WTC11 (cell line): ENCODE measurements around the gene LGR6. TPM values are rescaled to one million over a fixed set of nuclear protein-coding genes. Genes with fewer than 3 reads are reported as not detected.
"Not testable (repeated sequence)": the region's sequence is repeated elsewhere in the genome, so short reads cannot be mapped to it uniquely, and the experiment has no call there.

Experiments used
- ATAC-seq: fragments of 200-7000 bp; cut with Tn5 transposase; 2 replicates; pipeline ENCODE4 v1.10.0; 2021; ENCODE audit warnings: mild to moderate bottlenecking, moderate library complexity
- CTCF ChIA-PET: fragments of 300-600 bp; sonication (Branson Sonifier 250); formaldehyde crosslinking; loops from one replicate; lab custom pipeline; 2021; ENCODE audit warnings: antibody characterized with exemption; lab: Charles Lee
- POLR2A ChIA-PET: fragments of 350-600 bp; sonication (Branson Sonifier 250); formaldehyde crosslinking; loops from one replicate; lab custom pipeline; 2021; ENCODE audit warnings: antibody characterized with exemption; lab: Charles Lee
- DNase-seq: peaks from one replicate; pipeline ENCODE4 v3.0.0; 2021; ENCODE audit warnings: low spot score
- H3K27ac Mint-ChIP-seq: 2 replicates; pipeline ENCODE4 v1.8.0; 2021; ENCODE audit warnings: mixed read lengths
- H3K27me3 Mint-ChIP-seq: 2 replicates; pipeline ENCODE4 v1.8.0; 2021; ENCODE audit warnings: low read depth, mild to moderate bottlenecking, moderate library complexity, mixed read lengths
- H3K36me3 Mint-ChIP-seq: 2 replicates; pipeline ENCODE4 v1.8.0; 2021; ENCODE audit warnings: mixed read lengths
- H3K4me1 Mint-ChIP-seq: 2 replicates; pipeline ENCODE4 v1.8.0; 2022; ENCODE audit warnings: mixed read lengths
- H3K4me3 Mint-ChIP-seq: 2 replicates; pipeline ENCODE4 v1.8.0; 2021; ENCODE audit warnings: mild to moderate bottlenecking, moderate library complexity, mixed read lengths
- H3K9me3 Mint-ChIP-seq: 2 replicates; pipeline ENCODE4 v1.8.0; 2021; ENCODE audit warnings: mixed read lengths
- ATF6 ChIP-seq: sonication (generic); formaldehyde crosslinking; IDR thresholded peaks from 2 replicates; pipeline ENCODE4 v1.8.1; 2023; ENCODE audit warnings: mild to moderate bottlenecking, missing genetic modification reagents
- E2F1 ChIP-seq: sonication (generic); formaldehyde crosslinking; IDR thresholded peaks from 2 replicates; pipeline ENCODE4 v1.8.0; 2022; ENCODE audit warnings: mild to moderate bottlenecking, missing genetic modification reagents
- EMX1 ChIP-seq: fragments of 250-450 bp; sonication (Bioruptor Pico); IDR thresholded peaks from 2 replicates; pipeline ENCODE4 v1.8.0; 2021; ENCODE audit warnings: mild to moderate bottlenecking
- FOXP4 ChIP-seq: sonication (generic); formaldehyde crosslinking; IDR thresholded peaks from 2 replicates; pipeline ENCODE4 v1.8.0; 2022; ENCODE audit warnings: mild to moderate bottlenecking, missing genetic modification reagents
- HMGA2 ChIP-seq: fragments of 250-450 bp; sonication (Bioruptor Pico); IDR thresholded peaks from 2 replicates; pipeline ENCODE4 v1.4.0; 2021; ENCODE audit warnings: mild to moderate bottlenecking, moderate library complexity
- IRF1 ChIP-seq: sonication (generic); formaldehyde crosslinking; IDR thresholded peaks from 2 replicates; pipeline ENCODE4 v1.8.0; 2023; ENCODE audit warnings: missing genetic modification reagents
- PRDM15 ChIP-seq: sonication (generic); formaldehyde crosslinking; IDR thresholded peaks from 2 replicates; pipeline ENCODE4 v1.8.0; 2022; ENCODE audit warnings: missing genetic modification reagents
- SMAD3 ChIP-seq: sonication (generic); formaldehyde crosslinking; IDR thresholded peaks from 2 replicates; pipeline ENCODE4 v1.8.0; 2022; ENCODE audit warnings: missing genetic modification reagents, mild to moderate bottlenecking, borderline replicate concordance
- total RNA-seq: library from RNA; stranded (reverse); gene quantifications from 3 replicates; pipeline ENCODE4 v1.2.3, GENCODE V29; 2021
- TF ChIP-seq, protein P1 (sequence below): fragments of 250-450 bp; sonication (Bioruptor Pico); IDR thresholded peaks from 2 replicates; pipeline ENCODE4 v1.9.0; 2021; ENCODE audit warnings: mild to moderate bottlenecking
- TF ChIP-seq, protein P2 (sequence below): fragments of 250-450 bp; sonication (Bioruptor Pico); IDR thresholded peaks from 2 replicates; pipeline ENCODE4 v2.1.2; 2022; ENCODE audit warnings: mild to moderate bottlenecking, moderate library complexity
- TF ChIP-seq, protein P3 (sequence below): fragments of 250-450 bp; sonication (Bioruptor Pico); IDR thresholded peaks from 2 replicates; pipeline ENCODE4 v1.9.0; 2021; ENCODE audit warnings: moderate library complexity, mild to moderate bottlenecking, inconsistent platforms, borderline replicate concordance

LGR6 gene
- total RNA-seq, 1 experiment from 2014 or later: 1.1 TPM

DNA sequence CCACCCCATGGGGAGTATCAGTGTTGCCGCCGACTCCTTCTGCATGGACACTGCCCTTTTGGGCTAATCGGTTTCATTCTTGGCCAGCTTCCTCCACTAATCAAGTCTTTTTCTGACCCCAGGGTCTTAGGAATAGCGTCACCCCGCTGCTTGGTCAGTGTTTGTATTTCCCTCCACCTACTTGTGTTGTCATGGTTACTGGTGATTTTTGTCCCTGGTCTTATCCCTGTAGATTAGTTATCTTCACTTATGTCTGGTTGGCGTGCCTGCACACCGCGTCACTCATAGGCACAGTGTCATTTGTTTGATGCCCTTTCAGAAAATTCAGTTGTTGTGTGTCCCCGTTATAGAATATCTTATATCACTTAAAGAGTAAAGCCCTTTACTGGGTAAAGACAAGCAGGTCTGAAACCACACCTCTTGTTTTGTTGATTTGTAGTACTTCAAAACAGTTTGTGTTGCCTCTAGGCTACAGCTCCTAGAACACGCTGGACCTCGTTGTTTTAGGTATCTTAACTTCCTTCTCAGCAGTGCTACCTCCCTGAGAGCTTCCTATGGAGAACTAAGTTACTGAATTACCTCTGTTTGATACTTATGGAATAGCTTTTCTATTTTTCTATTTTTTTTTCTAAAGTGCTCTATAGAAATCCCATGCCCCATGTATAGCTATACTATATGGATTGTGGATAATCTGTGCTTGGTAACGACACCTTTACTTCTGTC is 155.8 kb downstream of the LGR6 start (continued):
- TF ChIP-seq PRDM15: no peak

DNA sequence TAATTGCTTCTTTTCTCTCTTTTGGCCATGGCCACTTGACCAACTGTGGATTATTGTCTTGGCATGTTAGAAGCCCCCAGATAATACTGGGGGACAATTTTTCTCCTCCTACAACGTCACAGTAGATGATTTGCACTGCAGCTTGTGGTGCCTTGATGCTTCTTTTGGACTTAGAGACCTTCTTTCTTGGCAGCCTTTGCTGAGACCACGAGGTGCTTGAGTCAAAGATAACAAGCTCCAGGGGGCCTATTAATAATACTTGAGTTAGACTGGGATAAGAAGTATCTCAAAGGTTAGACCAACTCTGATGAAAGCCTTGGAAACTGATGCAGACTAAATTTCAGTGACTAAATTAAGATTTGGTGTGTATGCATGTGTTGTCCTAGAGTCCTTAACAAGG is 158.1 kb downstream of the LGR6 start:
- DNase-seq (no peak), ATAC-seq (no peak)
- CTCF ChIA-PET: no interaction called here
- POLR2A ChIA-PET: no interaction called here
- TF ChIP-seq FOXP4 (CRISPR knock-in tag) (no peak), HMGA2 (no peak)
- TF ChIP-seq, protein P1, sequence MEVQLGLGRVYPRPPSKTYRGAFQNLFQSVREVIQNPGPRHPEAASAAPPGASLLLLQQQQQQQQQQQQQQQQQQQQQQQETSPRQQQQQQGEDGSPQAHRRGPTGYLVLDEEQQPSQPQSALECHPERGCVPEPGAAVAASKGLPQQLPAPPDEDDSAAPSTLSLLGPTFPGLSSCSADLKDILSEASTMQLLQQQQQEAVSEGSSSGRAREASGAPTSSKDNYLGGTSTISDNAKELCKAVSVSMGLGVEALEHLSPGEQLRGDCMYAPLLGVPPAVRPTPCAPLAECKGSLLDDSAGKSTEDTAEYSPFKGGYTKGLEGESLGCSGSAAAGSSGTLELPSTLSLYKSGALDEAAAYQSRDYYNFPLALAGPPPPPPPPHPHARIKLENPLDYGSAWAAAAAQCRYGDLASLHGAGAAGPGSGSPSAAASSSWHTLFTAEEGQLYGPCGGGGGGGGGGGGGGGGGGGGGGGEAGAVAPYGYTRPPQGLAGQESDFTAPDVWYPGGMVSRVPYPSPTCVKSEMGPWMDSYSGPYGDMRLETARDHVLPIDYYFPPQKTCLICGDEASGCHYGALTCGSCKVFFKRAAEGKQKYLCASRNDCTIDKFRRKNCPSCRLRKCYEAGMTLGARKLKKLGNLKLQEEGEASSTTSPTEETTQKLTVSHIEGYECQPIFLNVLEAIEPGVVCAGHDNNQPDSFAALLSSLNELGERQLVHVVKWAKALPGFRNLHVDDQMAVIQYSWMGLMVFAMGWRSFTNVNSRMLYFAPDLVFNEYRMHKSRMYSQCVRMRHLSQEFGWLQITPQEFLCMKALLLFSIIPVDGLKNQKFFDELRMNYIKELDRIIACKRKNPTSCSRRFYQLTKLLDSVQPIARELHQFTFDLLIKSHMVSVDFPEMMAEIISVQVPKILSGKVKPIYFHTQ (CRISPR knock-in tag): no peak
- Mint-ChIP-seq H3K9me3 (no peaks in the 10 kb centered on the region), H3K27ac (no peak overlapping the region), H3K4me1 (peaks cover 22% of the 10 kb centered on the region), H3K36me3 (0 out of 2 replicates have a peak, but pooled peaks cover 2% of the 10 kb centered on the region), H3K27me3 (no peaks in the 10 kb centered on the region), H3K4me3 (no peak overlapping the region)

DNA sequence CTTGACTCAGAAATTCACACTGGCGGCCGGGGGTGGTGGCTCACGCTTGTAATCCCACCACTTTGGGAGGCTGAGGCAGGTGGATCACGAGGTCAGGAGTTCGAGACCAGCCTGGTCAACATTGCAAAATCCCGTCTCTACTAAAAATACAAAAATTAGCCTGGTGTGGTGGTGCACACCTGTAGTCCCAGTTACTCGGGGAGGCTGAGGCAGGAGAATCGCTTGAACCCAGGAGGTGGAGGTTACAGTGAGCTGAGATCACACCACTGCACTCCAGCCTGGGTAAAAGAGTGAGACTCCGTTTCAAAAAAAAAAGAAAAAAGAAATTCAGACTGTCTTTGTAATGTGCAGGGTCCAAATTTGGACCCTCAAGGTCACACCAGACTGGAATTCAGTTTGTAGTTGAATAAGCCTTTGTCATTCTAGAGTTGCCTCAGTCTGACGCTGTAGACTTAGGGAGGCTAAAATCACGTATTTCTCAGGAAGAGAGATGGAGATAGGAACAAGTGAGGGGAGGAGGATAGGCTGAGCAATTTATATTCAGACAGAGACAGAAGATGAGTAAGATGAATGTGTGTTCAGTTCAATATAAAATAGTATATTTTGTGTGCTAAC is 159.1 kb downstream of the LGR6 start:
- H3K4me3 Mint-ChIP-seq, DNase-seq, ATAC-seq, H3K27me3 Mint-ChIP-seq, H3K9me3 Mint-ChIP-seq, H3K27ac Mint-ChIP-seq, POLR2A ChIA-PET, H3K36me3 Mint-ChIP-seq, CTCF ChIA-PET: not testable (repeated sequence)
- peaks cover 23% of the 10 kb centered on the region for H3K4me1 Mint-ChIP-seq

- no peaks in the 10 kb centered on the region; the same call in 1 of the 2 replicates for H3K27me3 Mint-ChIP-seq
- TF ChIP-seq E2F1 (CRISPR knock-in tag) (no peak), IRF1 (CRISPR knock-in tag) (no peak), EMX1 (no peak), ATF6 (CRISPR knock-in tag) (no peak), SMAD3 (CRISPR knock-in tag) (no peak)
- TF ChIP-seq, protein P2, sequence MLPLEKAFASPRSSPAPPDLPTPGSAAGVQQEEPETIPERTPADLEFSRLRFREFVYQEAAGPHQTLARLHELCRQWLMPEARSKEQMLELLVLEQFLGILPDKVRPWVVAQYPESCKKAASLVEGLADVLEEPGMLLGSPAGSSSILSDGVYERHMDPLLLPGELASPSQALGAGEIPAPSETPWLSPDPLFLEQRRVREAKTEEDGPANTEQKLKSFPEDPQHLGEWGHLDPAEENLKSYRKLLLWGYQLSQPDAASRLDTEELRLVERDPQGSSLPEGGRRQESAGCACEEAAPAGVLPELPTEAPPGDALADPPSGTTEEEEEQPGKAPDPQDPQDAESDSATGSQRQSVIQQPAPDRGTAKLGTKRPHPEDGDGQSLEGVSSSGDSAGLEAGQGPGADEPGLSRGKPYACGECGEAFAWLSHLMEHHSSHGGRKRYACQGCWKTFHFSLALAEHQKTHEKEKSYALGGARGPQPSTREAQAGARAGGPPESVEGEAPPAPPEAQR (CRISPR knock-in tag): no peak
- TF ChIP-seq, protein P3, sequence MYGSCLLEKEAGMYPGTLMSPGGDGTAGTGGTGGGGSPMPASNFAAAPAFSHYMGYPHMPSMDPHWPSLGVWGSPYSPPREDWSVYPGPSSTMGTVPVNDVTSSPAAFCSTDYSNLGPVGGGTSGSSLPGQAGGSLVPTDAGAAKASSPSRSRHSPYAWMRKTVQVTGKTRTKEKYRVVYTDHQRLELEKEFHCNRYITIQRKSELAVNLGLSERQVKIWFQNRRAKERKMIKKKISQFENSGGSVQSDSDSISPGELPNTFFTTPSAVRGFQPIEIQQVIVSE (CRISPR knock-in tag): no peak
Measured at GRCh38 chr1:202355944-202356553, 162.4 kb downstream of the LGR6 start.

More at GRCh38 chr1:202355944-202356553, 162.4 kb downstream of the LGR6 start:
- ATAC-seq (no peak), DNase-seq (no peak)
- peak overlapping the region; percentile 78 for H3K27ac Mint-ChIP-seq
- ChIA-PET POLR2A (no interaction called here), CTCF (no interaction called here)
- no peak overlapping the region for H3K4me3 Mint-ChIP-seq
- peaks cover 9% of the 10 kb centered on the region for H3K36me3 Mint-ChIP-seq
- peaks cover 19% of the 10 kb centered on the region for H3K4me1 Mint-ChIP-seq
- peaks cover 10% of the 10 kb centered on the region for H3K9me3 Mint-ChIP-seq
